ENCODE results near the gene WWOX. TPM values are rescaled to one million over a fixed set of nuclear protein-coding genes. Genes with fewer than 3 reads are reported as not detected.

Gene WWOX
- total and polyA plus RNA-seq, 2 of the 13 experiments (the other 11 are each of a cell fraction or from before 2014, with no cell fraction given): 9.1 to 37.4 TPM

GRCh38 chr16:78284957-78285434, 185.5 kb downstream of the WWOX start (continued):
- TF ChIP-seq, protein P1, sequence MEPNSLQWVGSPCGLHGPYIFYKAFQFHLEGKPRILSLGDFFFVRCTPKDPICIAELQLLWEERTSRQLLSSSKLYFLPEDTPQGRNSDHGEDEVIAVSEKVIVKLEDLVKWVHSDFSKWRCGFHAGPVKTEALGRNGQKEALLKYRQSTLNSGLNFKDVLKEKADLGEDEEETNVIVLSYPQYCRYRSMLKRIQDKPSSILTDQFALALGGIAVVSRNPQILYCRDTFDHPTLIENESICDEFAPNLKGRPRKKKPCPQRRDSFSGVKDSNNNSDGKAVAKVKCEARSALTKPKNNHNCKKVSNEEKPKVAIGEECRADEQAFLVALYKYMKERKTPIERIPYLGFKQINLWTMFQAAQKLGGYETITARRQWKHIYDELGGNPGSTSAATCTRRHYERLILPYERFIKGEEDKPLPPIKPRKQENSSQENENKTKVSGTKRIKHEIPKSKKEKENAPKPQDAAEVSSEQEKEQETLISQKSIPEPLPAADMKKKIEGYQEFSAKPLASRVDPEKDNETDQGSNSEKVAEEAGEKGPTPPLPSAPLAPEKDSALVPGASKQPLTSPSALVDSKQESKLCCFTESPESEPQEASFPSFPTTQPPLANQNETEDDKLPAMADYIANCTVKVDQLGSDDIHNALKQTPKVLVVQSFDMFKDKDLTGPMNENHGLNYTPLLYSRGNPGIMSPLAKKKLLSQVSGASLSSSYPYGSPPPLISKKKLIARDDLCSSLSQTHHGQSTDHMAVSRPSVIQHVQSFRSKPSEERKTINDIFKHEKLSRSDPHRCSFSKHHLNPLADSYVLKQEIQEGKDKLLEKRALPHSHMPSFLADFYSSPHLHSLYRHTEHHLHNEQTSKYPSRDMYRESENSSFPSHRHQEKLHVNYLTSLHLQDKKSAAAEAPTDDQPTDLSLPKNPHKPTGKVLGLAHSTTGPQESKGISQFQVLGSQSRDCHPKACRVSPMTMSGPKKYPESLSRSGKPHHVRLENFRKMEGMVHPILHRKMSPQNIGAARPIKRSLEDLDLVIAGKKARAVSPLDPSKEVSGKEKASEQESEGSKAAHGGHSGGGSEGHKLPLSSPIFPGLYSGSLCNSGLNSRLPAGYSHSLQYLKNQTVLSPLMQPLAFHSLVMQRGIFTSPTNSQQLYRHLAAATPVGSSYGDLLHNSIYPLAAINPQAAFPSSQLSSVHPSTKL (CRISPR knock-in tag; IDR thresholded peaks at IDR 0.05): peak; percentile 95
- peak; percentile 75 for TF ChIP-seq HDAC2 (CRISPR knock-in tag; IDR thresholded peaks at IDR 0.05)
- TF ChIP-seq GLI4 (CRISPR knock-in tag; IDR thresholded peaks at IDR 0.05; ENCODE audit: borderline replicate concordance): 0 out of 2 replicates have a peak, but pooled peaks have one; percentile 61
- TF ChIP-seq FOXP1 (IDR thresholded peaks at IDR 0.05): no peak
- TF ChIP-seq FOXP1 (CRISPR knock-in tag; IDR thresholded peaks at IDR 0.05): peak; percentile 68
- TF ChIP-seq ZNF510 (CRISPR knock-in tag; IDR thresholded peaks at IDR 0.05; ENCODE audit: low read depth): no peak
- 0 out of 2 replicates have a peak, but pooled peaks have one; percentile 13 for TF ChIP-seq STAG1 (CRISPR knock-in tag; IDR thresholded peaks at IDR 0.05)
- peak; percentile 46; the same call in 1 of the 2 replicates for TF ChIP-seq ZNF782 (CRISPR knock-in tag; IDR thresholded peaks at IDR 0.05; ENCODE audit: borderline replicate concordance)
- peak; percentile 30; the same call in 1 of the 2 replicates for TF ChIP-seq ETV5 (CRISPR knock-in tag; IDR thresholded peaks at IDR 0.05; ENCODE audit: borderline replicate concordance)
- peak; percentile 88 for TF ChIP-seq FOXO1 (CRISPR knock-in tag; IDR thresholded peaks at IDR 0.05)
- TF ChIP-seq, protein P2, sequence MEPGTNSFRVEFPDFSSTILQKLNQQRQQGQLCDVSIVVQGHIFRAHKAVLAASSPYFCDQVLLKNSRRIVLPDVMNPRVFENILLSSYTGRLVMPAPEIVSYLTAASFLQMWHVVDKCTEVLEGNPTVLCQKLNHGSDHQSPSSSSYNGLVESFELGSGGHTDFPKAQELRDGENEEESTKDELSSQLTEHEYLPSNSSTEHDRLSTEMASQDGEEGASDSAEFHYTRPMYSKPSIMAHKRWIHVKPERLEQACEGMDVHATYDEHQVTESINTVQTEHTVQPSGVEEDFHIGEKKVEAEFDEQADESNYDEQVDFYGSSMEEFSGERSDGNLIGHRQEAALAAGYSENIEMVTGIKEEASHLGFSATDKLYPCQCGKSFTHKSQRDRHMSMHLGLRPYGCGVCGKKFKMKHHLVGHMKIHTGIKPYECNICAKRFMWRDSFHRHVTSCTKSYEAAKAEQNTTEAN (CRISPR knock-in tag; conservative IDR thresholded peaks at IDR 0.05): no peak
- no peak for TF ChIP-seq ZNF235 (CRISPR knock-in tag; IDR thresholded peaks at IDR 0.05; ENCODE audit: borderline replicate concordance)
- TF ChIP-seq ERF (CRISPR knock-in tag; IDR thresholded peaks at IDR 0.05): peak; percentile 75; the same call in 1 of the 2 replicates
- TF ChIP-seq JUNB (CRISPR knock-in tag; IDR thresholded peaks at IDR 0.05; ENCODE audit: borderline replicate concordance): no peak
- TF ChIP-seq ZNF614 (CRISPR knock-in tag; IDR thresholded peaks at IDR 0.05; ENCODE audit: borderline replicate concordance): peak; percentile 86; the same call in 1 of the 2 replicates
- peak; percentile 94 for TF ChIP-seq NCOR1 (IDR thresholded peaks at IDR 0.05; ENCODE audit: borderline replicate concordance, low read length)
- no peak for TF ChIP-seq BORCS8-MEF2B (CRISPR knock-in tag; IDR thresholded peaks at IDR 0.05)
- TF ChIP-seq U2AF1 (optimal IDR thresholded peaks at IDR 0.05; ENCODE audit: low read depth, low read length): no peak
- TF ChIP-seq, protein P3, sequence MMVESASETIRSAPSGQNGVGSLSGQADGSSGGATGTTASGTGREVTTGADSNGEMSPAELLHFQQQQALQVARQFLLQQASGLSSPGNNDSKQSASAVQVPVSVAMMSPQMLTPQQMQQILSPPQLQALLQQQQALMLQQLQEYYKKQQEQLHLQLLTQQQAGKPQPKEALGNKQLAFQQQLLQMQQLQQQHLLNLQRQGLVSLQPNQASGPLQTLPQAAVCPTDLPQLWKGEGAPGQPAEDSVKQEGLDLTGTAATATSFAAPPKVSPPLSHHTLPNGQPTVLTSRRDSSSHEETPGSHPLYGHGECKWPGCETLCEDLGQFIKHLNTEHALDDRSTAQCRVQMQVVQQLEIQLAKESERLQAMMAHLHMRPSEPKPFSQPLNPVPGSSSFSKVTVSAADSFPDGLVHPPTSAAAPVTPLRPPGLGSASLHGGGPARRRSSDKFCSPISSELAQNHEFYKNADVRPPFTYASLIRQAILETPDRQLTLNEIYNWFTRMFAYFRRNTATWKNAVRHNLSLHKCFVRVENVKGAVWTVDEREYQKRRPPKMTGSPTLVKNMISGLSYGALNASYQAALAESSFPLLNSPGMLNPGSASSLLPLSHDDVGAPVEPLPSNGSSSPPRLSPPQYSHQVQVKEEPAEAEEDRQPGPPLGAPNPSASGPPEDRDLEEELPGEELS (CRISPR knock-in tag; IDR thresholded peaks at IDR 0.05): peak; percentile 58; the same call in 1 of the 2 replicates
- 0 out of 2 replicates have a peak, but pooled peaks have one; percentile 22 for TF ChIP-seq SP140L (CRISPR knock-in tag; IDR thresholded peaks at IDR 0.05; ENCODE audit: borderline replicate concordance)
- TF ChIP-seq ZNF879 (CRISPR knock-in tag; IDR thresholded peaks at IDR 0.05): no peak
- TF ChIP-seq EEA1 (CRISPR knock-in tag; IDR thresholded peaks at IDR 0.05; ENCODE audit: borderline replicate concordance): no peak
- TF ChIP-seq, protein P4, sequence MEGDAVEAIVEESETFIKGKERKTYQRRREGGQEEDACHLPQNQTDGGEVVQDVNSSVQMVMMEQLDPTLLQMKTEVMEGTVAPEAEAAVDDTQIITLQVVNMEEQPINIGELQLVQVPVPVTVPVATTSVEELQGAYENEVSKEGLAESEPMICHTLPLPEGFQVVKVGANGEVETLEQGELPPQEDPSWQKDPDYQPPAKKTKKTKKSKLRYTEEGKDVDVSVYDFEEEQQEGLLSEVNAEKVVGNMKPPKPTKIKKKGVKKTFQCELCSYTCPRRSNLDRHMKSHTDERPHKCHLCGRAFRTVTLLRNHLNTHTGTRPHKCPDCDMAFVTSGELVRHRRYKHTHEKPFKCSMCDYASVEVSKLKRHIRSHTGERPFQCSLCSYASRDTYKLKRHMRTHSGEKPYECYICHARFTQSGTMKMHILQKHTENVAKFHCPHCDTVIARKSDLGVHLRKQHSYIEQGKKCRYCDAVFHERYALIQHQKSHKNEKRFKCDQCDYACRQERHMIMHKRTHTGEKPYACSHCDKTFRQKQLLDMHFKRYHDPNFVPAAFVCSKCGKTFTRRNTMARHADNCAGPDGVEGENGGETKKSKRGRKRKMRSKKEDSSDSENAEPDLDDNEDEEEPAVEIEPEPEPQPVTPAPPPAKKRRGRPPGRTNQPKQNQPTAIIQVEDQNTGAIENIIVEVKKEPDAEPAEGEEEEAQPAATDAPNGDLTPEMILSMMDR (CRISPR knock-in tag; IDR thresholded peaks at IDR 0.05): no peak
